Fibroblast of skin of abdomen (primary cell): Measurements from ENCODE around the gene CDH23.
A peak's percentile ranks its signal among the peaks of the same experiment; 100 is the strongest.

ENCODE experiments used
- DNase-seq: peaks from one replicate; pipeline ENCODE4 v3.0.0-alpha.2; 2013

The CDH23 gene

DNA sequence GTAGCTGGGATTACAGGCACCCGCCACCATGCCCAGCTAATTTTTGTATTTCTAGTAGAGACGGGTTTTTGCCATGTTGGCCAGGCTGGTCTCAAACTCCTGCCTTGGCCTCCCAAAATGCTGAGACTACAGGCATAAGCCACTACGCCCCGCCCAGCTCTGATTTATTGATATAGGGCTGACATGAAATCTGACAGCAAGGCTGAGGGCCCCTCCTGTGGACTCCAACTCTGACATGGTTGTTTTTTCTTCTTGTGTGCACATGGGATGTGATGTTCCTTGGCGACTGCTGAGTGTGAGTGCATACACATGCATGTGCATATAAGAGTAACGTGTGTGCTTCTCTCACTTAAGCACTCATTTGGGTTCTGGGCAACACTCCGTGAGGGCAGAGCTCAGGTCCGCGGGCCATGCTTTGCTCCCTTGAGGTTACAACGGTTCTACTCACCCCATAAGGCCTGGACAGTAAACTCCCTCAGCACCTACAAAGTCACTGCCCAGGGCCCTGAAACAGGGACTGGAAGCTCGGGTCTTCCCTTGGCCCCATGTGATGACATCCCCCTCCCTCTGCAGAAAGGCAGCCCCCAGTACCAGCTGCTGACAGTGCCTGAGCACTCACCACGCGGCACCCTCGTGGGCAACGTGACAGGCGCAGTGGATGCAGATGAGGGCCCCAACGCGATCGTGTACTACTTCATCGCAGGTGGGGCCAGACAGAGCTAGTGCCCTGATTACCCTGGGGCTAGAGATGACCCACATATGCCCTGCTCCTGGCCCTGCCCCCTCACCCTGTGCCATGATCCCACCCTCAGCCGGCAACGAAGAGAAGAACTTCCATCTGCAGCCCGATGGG is 410.2 kb downstream of the CDH23 start:
- no peak for DNase-seq

DNA sequence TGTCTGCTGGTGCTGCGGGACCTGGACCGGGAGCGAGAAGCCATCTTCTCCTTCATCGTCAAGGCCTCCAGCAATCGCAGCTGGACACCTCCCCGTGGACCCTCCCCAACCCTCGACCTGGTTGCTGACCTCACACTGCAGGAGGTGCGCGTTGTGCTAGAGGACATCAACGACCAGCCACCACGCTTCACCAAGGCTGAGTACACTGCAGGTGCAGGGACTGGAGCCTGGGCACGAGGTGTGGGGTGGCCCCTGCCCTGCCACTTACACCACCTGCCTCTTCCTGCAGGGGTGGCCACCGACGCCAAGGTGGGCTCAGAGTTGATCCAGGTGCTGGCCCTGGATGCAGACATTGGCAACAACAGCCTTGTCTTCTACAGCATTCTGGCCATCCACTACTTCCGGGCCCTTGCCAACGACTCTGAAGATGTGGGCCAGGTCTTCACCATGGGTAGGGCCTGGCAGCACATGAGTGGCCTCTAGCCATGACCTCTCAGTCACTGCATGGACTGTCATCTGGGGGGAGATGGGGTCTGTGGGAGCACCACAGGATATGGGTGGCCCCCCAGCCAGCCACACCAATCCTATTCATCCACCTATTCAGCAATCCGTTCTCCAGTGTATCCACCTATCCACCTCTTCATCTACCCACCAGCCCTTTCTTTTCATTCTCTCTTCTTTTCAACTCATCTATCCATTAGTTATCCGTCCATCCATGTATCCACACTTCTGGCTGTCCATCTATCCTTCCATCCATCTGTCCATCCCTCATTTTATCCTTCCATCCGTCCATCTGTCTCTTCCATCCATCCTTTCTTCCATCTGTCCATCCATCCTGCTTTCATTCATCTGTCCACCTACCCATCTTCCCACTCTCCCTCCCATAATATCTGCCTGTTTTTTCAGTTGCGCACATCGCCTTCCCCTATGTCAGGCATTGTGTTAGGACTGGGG is 411.1 kb downstream of the CDH23 start:
- no peak for DNase-seq

DNA sequence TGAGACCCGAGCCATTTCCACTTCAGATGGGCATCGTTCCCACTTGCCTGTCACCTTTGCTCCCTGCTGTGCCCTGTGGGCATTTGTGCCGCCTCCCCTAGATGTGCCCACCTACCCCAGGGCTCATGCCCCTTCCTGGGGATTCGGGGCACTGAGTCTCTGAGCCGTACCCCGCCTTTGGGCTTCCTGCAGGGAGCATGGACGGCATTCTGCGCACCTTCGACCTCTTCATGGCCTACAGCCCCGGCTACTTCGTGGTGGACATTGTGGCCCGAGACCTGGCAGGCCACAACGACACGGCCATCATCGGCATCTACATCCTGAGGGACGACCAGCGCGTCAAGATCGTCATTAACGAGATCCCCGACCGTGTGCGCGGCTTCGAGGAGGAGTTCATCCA is 412.9 kb downstream of the CDH23 start:
- no peak for DNase-seq

DNA sequence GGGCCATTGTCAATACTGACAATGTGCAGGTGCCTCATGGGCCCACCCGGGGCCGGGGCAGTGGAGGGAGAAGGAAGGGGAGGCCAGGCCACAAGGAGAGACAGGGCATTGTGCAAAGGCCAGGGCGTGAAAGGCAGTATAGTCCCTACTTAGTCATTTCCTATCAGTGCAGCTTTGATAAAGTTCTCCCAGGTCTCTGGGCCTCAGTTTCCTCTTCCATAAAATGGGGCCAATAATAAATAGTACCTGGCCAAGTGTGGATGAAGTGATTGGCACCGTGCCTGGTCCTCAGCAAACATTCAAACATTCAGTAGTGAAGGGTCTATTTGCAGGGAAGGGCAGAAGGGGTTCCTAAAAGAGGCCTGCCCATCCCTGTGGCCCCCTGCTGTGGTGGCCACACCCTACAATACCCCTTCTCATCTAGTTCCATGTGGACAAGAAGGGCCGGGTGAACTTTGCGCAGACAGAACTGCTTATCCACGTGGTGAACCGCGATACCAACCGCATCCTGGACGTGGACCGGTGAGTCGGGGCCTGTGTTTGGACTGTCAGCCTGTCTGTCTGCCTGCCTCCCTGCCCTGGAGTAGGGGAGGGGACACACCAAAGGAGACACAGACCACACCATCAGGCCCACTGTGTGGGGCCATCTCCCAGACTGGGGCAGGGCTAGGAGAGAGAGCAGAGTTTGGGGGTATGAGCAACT is 413.5 kb downstream of the CDH23 start:
- DNase-seq = no peak

DNA sequence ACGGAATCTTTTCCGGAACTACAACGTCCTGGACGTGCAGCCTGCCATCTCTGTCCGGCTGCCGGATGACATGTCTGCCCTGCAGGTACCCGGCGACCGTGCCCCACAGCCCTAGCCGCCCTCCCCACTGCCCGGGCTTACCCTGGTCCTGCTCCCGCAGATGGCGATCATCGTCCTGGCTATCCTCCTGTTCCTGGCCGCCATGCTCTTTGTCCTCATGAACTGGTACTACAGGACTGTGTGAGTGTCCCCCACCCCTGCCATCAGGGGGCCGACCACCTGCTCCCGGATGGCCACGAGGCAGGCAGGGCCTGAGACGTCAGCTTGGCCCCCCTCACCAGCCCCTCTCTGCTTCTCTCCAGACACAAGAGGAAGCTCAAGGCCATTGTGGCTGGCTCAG is 414.6 kb downstream of the CDH23 start:
- no peak for DNase-seq

DNA sequence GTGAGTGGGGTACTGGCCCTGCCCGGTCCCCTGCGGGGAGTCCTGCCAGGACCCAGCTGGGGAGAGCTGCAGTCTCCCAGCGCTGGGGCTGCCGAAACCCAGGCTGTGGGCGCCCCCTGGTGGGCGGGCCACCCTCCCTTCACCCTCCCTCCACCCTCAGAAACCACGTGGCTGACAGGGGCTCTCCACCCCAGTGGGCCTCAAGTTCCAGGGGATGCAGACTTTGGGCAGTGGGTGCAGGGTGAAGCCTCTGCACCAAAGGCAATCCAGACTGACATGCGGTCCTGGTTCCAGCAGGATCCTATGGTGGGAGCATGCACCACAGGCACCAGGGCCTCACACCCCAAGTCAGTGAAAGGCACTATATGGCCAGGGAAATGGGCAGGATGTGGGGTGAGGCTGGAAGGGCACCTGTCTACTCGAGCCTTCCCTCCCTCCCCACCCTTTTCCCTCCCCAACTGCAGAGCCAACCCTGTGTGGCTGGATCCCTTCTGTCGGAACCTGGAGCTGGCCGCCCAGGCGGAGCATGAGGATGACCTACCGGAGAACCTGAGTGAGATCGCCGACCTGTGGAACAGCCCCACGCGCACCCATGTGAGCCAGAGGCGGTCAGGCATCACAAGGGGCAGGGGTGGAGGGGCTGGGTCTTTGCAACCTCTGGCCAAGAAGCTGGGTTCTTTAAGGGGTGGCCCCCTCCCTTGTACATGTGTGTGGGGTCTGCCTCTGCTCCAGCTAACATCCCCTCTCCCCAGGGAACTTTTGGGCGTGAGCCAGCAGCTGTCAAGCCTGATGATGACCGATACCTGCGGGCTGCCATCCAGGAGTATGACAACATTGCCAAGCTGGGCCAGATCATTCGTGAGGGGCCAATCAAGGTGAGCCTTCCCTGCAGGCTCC is 415.5 kb downstream of the CDH23 start:
- peak; percentile 32 for DNase-seq

DNA sequence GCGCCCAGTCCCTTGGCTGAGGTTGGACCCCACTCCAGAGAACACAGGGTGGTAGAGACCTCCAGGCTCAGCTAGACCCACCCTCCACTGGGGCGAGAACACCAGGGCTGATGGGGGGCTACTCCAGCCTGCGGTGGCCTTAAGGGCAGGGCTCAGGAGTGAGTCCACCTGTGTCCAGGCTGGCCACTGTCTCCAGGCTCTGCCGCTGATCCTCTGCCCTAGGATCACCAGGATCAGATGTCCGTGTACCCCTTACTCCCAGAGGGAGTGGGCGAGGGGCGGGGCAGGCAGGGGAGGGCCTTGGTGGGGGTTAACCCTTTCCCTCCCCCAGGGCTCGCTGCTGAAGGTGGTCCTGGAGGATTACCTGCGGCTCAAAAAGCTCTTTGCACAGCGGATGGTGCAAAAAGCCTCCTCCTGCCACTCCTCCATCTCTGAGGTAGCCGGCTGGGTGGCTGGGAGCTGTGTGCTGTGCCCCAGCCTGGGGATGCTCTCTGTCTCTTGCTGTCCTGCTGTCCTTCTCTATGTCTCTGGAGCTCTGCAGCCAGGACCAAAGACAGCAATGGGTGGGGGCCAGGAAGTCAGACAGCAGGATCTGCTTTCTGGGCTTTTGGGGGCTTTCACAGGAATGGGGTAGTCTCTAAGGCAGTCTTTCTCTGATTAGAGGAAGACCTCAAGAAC is 416.3 kb downstream of the CDH23 start:
- DNase-seq = no peak

DNA sequence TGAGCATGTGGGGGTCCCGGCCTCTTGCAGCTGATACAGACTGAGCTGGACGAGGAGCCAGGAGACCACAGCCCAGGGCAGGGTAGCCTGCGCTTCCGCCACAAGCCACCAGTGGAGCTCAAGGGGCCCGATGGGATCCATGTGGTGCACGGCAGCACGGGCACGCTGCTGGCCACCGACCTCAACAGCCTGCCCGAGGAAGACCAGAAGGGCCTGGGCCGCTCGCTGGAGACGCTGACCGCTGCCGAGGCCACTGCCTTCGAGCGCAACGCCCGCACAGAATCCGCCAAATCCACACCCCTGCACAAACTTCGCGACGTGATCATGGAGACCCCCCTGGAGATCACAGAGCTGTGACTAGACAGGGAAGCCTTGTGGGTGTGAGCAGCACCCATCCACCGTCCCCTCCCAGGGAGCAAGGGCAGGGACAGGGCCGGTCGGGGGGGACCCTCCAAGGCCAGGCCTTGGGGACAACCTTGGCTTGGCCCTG is 418.2 kb downstream of the CDH23 start:
- DNase-seq = no peak

DNA sequence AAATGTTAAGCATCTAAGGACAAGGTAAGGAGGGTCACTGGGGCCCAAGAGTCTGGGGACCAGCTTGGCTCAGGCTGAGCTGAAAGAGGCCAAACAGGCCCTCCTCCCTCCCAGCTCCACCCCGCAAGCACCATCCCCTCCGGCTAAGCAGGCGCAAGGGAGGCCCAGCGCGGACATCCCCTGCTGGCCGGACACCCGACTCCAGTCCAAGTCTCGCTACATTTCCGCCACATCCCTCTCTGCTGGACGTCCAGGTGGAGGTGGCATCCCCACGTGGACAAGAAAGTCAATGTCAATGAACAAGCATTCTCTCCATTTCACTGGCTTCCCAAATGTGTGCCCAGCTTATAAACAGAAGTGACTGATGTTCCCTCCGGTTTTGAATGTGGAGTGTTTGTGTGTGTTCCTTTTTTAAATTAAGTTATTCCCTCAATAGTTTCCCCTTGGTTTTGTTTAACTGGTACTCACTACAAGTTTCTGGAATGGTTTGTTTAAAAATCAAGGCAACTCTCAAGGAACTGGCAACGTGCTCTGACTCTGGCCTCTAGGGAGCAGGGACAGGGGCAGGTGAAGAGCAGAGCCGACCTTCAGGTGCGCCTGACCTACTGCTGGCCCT is 418.9 kb downstream of the CDH23 start:
- no peak for DNase-seq

DNA sequence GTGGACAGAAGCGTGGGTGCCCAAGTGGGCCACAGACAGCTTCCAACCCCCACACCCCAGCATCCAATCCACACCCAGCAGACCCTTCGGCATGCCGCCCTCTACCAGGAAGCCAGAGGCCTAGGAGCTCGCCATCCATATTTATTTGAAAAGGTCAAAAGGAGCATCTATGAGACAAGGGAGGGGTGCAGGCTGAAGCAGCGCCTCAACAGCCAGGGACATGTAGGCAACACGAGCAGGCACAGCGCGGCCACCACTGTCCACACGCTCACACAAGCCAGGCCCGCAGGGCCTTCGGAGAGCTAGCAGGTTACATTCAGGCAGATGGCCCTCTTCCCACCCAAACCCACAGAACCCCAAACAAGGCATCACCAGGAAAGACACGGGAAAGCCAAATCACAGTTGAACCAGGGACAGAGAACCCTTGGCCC is 419.7 kb downstream of the CDH23 start:
- DNase-seq = no peak

DNA sequence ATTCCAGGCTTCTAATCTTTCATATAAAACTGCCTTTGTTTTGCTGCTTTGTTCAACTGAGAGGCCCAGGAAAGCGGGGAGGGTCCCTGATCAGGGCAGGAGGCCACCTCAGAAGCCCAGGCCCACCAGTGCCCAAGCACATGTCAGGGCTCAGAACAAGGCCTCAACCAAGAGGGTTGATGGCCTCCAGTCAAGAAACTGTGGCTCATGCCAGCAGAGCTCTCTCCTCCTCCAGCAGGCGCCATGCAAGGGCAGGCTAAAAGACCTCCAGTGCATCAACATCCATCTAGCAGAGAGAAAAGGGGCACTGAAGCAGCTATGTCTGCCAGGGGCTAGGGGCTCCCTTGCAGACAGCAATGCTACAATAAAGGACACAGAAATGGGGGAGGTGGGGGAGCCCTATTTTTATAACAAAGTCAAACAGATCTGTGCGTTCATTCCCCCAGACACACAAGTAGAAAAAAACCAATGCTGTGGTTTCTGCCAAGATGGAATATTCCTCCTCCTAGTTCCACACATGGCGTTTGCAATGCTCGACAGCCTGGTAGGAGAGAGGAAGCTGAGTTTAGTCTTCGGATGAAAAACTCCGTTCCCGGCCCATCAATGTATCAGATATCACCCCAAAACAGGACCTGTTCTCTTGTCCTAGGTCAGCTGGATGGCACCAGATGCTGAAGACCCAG is 420.4 kb downstream of the CDH23 start:
- DNase-seq = no peak

DNA sequence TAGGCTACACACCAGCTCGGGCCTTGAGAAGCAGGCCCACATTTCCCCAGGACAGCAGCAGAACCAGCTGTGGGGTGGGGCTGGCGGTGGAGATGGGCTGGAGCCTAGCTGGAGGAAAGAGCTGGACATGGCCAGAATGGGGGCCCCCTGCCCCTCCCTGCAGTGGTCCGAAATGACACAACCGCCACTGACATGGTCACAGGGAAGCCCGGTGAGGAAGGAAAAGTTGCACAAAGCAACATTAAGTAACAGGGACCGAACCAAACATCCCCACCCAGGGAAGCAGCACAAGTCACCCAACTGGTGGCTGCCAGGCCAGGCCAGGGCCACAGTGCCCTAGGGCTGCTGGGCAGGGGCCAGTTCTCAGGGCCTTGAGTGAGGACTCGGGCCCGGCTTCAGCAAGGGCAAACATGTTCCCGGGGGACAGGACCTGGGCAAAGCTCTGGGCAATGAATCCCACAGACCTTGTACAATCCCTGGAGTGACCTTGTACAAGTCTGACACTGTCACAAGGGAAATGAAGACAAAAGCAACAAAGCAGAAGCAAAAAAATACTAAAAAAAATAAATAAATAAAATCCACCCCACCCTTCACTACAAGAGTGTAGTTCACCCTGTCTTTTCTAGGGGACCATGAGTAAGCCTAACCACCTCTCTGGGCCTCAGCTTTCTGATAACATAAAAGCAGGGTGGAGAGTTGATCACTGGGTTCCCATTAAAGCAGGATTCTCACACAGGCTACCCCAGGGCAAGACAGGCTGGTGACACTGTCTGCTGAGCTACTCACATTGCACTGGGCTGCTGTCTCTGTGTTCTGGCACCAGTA is 421.3 kb downstream of the CDH23 start:
- DNase-seq = no peak

DNA sequence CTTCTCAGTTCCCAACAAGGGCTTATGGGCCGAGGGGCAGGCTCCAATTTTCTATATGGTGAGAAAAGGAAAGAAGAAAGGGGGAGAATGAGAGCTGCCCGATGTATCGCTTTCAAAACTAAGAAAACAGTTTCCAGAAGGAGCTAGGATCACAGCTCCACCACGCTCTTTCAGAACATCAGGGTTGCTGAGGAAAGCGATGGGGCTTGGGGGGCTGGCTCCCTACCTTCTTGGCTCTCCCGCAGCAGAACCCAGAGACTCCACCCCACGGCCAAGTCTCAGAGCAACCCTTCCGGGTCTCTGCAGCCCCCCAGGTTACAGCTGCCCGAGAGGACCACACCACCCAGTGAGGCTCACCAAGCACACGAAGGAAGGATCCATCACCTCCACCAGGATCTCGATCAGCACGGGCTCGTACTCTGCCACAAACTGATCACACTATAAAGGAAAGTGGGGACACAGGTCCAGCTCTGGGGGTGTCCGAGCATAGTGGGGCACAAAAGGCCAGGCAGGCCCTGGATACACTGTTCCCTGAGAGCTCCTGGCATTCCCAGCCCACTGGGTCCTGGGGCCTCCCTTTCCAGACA is 422.0 kb downstream of the CDH23 start:
- DNase-seq = no peak

DNA sequence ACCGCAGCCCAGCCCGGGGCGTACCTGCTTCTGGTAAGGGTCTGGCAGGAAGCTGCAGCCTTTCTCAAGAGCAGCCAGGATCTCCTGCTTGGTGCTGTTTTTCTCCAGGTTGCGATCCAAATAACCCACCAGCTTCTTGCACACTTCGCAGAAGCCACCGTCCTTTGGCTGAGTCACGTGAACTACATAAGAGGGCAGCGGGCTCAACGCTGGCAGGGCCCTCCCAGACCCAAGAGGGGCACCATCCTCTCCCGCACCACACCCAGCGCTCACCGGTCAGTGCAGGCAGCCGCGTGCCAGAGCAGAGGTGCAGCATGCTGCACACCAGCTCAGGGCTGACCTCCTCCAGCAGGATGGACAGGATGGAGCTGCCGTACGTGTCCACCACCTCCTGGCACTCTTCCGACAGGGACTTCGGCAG is 422.7 kb downstream of the CDH23 start:
- DNase-seq = no peak

DNA sequence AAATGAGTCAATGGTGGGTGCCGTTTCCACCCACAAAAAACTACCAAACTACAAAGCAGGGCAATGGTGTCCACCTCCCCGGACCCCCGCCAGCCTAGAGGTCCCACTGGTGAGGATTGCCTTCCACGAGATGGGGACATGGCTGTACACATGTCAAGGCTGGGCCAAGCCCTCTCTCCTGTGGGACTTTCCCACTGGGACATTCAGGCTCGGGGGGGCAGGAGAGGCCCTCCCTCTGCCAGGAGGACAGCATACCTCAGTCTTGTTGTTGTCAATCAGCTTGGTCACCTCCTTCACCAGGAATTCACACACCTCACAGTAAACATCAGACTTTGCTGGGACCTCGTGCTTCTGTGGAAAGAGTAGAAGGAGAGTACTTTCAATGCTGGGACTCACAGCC is 423.3 kb downstream of the CDH23 start:
- DNase-seq = no peak

DNA sequence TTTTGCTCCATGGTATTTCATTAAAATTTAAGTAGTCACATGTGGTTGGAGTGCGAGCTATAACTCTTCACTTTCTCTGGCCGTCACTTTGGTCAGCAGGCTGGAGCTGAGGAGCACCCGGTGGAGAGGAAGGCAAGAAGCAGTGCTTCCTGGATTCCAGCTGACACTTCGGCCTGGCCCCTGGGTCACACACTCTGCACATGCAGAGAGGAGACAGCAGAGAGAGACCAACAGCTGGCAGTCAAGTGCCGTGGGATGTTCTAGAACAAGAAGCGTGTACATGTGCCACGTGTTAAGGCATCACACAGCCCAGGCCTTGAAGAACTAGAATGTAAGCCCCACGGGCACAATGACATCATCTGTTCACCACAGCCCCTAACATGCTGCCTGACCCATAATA is 424.2 kb downstream of the CDH23 start:
- DNase-seq = no peak

DNA sequence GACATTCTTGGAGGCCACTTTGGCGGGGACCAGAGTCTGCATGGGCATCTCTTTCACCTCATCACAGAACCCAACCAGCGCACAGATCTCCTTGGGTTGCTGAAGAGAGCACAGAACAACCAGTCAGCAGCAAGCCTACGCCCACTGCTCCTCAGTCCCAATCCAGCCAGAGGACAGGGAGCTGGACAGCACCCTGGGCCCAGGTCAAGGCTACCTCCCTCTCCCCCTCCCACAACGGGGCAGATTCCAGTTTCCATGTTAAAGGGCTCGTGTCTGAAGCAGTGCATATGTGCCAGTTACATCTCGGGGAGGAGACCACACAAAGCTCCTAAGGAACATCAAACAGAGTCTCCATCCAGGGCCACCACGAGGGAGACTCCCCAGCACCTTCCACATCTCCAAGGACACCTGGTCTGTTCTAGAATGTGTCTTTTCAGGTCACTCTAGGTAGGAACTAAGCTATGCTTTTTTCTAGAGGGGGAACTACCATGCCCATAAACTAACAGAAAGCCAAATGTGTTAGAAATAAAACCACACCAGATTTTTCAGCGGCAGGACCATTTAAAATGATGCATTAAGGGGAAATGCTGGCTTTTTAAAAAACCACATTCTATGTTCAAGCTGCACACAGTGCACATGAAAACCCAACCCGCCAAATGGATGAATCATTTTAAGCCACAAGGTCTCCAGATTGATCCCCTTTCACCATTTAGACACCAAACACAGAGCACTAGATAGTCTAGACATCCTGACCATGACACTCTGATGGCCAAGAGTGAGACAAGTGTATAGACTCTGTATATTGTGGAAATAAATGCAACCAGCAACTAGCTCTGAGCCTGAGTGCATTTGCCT is 425.4 kb downstream of the CDH23 start:
- DNase-seq = peak; percentile 77

DNA sequence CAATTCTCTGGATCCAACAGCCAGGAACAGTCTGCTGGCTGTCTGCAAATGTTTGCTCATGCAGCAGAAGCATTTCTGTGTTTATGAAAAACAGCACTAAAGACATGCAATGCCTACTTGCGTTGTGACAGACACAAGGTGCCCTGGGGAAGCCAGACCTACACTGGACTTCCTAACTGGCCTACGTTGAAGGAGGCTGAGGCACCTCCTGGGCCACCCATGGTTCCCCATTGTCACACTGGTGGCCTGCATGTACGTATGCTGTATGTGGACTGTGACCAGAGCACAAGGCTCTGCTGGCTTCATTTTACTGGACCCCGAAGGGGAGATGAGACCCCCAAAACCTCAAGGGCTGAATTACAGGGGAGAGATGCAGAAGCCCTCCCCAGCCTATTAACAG is 426.6 kb downstream of the CDH23 start:
- DNase-seq = no peak
